GM21825 (cell line): ENCODE measurements around the gene ERMARD.
A peak's percentile ranks its signal among the peaks of the same experiment; 100 is the strongest.

Experiments
- ATAC-seq: cut with Tn5 transposase; IDR thresholded peaks from one replicate; pipeline ENCODE4 v1.9.1; 2021; ENCODE audit warnings: mild to moderate bottlenecking, moderate library complexity; ENCODE audit not compliant: unreplicated experiment

The ERMARD gene

DNA sequence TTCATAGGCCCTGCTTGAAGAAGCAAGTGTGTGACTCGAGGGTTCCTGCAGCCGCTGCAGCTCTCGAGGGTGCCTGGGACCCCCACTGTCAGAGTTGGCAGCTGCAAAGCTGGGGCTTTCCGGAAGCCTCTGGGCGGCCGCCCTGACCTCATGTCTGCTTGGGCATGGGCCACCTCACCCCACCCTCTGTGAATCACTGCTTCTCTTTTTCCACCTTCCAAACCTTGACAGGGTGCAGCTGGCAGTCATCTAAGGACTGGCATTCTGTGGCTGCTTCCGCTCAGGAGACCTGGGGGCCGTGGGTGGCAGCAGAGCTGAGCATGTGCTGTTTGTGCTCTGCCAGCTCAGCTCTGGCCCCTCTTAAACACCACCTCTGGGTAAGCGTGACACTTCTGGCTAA lies 32.0 kb downstream of the ERMARD start:
- no peak for ATAC-seq

DNA sequence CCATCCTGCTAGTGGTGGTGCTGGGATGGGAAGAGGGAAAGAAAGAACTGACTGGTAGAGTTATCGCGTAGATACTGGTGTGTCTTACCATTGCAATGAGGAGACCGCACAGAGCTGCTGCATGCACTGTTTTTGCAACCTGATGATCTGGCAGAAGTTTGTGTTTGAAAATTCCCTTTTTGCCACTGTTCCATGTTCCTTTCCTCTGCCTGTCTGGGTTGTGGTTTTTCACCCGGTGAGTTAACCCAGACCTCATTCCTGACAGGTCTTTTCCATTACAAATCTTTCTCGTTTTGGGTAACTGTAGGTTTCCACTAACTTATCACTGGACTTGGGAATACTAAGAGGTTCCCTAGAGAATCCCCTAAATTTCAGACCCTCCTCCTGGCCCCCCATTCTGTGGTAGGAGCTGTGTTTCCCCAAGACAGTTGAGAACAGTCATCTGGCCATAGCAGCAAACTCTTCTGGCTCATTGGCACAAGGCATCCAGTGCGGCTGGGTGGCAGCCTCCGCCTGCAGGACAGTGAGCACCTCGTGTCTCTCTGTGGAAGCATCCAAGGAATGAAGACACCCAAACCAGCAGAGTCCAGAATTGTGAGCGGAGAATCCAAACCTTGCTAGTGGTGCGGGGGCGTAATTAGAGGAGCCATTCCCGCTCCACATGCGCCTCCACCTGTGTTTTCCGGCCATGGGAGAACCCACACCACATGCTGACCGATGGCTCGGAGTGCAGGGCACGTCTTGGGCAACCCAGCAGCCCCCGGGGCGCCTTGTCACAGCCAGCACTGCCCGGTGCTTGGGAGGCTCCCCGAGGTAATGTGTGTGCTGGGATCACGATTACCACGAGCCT lies 32.8 kb downstream of the ERMARD start:
- ATAC-seq: no peak

DNA sequence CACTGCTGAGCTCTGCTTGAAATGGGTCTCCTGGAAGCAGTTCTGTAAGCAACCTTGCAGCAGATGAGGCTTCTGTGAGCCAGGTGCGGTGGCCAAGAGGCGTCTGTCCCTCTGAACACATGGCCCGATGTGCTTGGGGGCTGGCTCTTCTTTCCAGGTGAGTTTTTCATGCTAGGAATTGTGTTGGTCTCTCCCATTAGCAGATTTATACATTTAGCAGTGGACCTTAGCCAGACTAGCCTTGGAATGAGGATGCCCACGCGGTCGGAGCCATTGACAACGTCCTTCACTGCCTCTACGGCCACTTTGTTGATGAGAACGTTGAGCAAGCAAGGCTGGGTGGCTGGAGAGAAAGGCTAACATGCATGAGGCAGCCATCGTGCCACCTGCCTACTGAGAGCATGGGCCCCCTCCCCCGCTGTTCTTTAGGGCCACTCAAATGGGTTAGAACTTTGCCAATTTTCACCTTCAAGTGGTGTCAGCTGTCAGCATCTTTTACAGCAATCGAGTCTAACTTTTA lies 33.5 kb downstream of the ERMARD start:
- no peak for ATAC-seq

DNA sequence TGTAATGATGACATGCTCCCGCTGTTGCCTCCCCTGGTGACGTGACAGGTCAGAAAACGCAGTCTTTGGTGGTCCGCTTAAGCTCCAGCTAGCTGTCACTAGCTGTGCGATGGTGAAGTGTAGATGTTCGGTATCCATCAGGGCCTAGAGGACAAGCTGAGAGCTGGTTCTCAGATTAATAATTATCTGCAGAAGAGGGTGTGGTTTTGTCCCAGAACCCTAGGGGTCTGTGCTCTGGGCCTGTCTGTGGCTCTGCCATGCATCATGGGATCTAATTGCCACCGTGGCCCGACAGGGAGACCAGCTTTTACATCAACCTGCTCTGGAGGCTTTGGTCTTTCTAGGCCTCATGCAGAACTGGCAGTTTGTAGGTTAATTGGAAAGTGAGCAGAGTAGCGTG lies 34.1 kb downstream of the ERMARD start:
- ATAC-seq: no peak

DNA sequence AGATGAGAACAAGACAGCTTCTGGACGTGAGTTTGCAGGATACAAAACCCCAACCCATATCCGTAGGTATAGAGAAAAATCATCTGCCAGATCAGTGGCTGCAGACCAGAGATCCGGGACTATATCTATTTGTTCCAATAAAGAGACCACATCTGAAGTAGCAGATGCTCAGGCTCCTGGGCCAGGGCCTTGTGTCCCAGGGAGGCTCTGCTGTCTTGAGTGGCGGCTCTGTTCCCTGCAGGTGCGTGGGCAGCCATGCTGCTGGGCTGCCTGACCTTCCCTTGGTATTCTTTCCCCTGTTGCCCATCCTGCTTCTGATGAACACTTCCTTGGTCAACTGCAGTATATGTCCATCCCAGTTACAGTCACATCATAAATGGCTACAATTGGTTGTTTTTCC lies 34.9 kb downstream of the ERMARD start:
- ATAC-seq: no peak

DNA sequence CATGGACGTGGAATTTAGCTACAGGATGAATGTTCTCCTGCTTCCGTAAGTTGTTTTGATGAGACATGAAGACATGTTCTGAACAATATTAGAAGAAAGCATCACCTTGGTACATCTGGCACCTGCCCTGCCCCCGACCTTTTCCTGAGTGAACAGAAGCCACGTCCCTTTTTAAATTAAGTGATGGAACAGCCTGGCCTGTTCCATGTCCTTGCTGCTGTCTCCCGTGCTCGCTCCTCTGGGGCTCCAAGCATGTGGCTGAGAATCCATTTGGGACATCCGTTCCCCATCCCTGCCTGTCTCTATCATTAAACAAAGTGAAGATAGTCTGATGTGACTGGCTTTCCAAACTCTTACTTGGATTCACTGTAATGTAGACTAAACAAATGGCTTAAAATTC lies 36.4 kb downstream of the ERMARD start:
- ATAC-seq: no peak

DNA sequence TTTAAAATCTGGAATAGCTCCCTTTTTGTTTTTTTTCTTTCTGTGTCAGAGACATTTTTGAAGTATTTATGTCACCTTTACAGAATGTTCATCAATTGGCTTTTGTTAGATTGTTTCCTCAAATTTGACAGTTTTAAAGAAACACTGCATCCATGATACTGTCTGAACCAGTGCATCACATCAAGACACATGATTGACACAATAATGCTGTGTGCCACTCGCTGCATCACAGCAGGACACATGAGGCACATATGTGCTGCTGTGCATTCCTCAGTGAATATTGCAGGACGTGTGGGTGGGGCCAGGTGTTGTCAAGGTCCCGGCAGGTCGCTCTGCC lies 37.4 kb downstream of the ERMARD start:
- no peak for ATAC-seq

DNA sequence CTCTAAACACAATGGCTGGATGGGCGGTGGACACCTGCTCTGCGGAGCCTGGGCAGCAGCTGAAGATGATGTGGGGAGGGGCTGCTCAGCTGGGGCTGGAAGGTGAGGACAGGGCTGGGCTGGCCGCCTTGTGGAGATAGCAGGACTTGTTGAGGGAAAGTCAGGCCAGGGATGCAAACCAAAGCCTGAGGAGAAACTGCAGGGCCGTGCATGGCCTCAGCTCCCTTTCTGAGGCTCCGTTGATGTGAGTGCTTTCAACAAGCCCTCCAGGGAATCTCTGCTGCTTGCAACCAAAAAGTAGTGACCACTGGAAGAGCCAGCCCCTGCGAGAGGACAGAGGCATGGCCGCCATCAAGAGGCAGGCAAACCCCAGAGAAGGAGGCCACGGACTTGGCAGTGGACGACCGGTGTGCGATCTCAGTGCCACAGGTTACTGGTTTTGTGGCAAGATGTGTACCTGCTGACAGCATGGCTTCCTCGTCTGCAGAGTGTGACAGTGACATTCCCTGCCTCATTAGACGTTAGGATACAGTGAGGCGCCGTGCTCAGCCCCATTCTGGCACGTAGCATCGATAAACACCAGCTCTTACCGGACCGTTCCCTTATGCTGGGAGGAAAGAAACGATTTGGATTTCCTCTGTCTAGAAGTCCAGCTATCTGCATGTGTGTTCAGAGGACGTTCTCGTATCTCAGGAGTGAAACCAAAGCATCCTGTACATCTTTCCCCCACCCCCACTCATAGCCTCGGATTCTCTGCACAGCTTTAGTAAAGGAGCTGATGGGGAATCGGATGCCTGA lies 37.9 kb downstream of the ERMARD start:
- ATAC-seq: no peak

DNA sequence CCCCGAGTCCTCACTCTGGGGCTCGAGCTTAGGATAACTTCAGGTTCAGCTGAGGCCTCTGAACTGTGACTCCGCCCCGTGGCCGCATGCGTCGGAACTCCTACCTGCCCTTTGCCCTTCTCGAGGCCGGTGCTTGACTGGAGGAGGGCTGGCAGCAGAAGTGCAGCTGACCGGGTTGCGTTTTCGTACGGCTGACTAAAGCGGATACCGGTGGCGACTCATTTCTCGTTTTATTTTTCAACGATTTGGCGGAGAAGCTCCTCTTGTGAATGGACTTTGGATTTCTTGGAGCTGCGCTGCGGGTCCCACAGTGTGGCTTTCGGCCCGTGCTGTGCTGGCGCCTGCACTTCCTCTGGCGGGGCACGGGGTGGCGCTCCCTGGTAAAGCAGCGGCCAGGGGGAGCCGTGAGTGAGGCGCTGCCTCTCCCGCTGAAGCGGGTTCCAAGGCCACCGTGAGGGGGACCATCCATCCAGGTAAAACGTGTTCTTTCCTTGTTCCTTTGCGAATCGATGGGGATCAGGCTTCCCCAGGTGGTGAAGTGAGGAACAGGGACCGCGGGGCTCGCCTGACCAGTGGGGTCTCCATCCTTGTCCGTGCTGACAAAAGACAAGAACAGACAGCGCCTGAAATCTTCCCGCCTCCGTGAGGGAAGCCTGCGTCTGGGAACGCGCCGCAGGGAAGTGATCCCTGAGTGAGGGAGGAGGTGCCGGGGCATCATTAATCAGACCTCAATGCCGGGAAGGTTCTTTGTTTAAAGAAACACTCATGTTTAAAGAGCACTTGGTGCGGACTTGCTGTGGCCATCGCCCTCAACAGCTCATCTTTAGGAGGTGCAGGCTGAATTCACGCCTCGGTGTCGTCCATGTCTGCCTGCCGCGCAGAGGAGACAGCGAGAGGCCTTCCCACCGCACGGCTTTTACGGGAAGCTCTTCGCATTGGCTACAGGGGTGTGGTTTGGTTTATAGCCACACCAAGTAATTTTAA lies 38.8 kb downstream of the ERMARD start:
- ATAC-seq: peak; percentile 97

DNA sequence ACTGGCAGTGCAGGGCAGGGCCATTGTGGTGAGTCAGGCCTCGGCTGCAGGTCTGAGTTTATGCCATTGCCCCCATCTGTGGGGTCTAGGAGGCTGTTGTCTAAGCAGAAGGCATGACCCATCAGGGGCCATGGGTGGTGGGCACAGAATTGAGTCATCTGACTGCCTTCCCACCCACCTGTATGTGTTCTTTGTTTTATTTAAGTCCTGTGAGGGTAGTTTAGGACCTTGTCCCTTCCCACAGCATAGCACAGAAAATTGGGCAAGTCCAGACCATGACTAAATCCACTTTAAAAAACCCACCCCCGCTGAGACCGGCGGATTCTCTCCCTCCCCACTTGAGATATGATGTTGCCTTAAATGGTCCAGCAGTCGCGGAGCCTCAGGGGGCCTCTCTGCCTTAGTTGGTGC lies 40.3 kb downstream of the ERMARD start:
- no peak for ATAC-seq

DNA sequence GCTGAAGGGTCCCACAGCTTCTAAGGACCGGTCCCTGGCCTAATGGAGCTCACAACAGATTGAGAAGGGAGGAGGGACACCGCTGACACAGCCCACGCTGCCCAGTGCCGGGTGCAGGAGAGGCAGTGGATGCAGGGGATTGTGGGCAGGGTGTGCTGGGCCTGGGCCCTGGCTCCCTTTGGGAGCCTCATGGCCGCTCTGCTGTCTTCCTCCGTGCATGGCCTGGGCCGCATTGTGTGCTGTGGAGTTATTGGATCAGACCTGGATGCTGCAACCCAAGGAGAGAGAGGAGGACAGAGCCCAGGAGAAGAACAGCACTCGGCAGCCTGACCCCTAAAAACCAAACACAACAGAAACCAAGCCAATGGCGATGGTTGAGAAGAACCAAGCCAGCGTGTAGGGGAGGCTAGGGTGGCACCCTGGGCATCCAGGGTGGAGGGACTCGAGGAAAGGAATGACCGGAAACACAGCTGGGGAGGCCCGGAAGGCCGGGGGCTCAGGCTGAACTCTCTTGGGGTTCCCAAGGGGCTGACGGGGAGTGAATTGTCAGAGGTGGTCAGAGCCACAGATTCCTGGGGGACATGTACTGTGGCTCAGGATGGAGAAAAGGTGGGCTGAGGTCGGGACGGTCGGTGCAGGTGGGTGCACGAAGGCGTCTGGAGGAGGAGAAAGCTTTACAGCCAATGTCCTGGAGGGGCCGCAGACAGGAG lies 41.0 kb downstream of the ERMARD start:
- ATAC-seq: no peak

DNA sequence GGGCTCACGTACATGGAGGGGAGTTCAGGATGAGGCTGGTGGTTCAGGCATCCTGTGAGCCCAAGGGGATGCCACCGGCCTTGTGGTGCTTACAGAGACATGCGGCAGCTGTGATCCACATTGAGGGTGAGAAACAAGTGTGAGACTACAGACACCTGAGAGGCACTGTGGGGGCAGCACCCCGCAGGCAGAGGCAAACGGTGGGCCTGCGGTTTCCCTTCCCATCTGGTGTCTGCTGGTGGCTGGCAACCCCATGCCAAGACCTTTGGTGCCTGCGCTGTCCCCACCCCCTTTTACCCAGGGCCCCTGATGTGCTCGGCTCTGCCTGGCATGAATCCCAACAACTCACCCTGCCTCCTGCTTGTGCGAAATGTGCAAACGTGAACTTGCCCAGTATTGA lies 42.0 kb downstream of the ERMARD start:
- ATAC-seq: no peak

DNA sequence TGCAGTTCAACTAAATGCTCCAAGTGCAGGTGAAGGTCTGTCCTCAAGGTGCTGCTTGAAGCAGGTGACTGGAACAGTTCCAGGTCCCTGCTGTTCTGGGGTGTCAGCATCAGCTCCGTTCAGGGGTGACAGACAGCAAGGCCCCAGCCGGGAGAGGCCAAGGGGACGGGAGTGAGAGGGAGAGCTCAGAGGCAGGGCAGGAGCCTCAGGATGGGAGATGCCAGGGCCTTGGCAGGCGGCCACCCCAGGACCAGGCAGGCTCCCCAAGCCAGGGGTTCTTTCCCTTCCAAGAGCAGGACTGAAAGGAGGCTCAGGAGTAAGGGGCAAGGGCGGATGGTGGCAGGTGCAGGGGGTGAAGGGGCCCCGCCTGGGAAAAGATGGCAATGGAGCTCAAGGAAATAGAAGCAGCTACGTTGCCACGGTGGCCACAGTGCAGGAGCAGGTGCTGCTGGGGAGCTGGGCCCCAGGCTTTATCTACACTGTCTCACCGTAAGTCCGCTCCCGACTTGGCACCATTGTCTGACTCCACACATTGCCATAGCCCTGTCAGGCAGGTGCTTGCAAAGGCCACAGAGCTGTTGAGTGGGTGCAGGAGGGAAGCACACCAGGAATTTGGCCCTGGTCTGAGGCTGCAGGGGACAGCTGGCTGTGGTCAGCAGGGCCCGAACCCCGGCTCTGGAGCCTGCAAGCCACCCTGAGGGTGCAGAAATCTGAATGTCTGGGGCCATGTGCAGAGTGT lies 43.1 kb downstream of the ERMARD start:
- ATAC-seq: no peak

DNA sequence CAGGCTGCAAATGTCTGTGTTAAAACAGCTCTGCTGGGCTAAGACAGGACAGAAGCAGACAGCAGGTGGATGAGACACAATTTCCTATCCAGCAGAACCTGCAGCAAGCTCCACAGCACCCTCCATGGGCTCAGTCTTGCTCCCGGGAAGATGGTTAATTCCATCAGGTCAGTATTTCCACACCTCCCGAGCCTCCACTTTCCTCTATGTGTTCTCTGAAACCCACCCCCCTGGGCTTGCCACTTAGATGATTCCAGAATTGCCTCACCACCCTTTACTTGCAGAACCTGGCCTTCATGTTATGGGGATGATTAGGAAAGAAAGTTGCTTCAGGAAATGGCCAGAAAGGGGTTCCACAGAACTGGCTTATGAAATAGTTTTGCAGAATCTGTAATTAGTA lies 43.8 kb downstream of the ERMARD start:
- no peak for ATAC-seq

DNA sequence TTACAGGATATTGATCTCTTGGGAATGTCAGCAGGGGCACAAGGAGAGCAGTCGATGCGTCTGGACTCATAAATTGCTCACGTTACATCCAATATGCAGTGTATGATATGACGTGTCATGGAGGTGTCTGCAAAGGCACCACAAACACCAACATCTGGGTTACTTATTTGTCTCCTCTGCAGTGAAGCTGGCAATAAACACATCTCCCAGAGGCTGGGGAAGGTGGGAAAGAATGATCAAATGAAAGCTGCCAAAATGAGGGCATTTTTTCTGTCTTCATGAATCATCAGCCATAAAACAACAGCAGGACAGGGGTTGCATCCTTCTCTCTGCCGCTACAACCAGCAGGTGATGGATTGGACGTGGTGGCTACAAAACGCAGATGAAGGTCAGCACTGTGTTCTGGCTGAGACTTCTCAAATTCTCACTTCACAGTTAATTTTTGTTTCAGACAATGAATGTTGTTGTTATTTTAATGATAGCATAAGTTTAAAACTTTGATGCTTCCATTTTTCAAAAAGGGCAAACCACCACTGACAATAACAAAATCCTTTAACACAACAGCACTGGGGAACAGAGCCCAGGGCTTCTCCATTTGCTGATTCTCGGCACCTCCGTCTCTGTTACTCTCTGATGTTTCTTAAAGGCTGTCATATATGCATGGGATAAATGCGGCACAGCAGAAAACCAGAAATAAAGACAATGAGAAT lies 47.5 kb downstream of the ERMARD start:
- no peak for ATAC-seq

DNA sequence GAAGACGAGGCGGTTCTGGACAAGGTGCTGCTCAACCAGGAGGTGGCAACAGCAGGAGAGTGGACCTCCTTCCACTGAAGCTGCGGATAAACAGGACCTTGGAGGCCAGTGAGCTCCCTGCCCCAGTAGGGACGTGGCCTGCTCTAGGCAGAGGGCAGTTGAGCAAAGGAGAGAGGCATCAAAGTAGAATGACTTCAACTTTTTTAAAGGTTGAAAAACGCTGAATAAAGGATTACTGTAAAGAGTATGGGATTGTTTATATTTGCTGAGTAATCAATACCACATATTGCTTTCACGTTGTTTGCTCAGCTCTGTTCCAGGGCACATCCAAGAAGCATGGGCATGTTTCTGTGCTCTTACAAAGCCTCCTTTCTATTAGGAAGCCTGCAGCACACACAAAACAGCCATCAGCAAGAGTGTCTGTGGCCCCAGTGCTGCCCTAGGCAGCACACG lies 48.1 kb downstream of the ERMARD start:
- no peak for ATAC-seq

DNA sequence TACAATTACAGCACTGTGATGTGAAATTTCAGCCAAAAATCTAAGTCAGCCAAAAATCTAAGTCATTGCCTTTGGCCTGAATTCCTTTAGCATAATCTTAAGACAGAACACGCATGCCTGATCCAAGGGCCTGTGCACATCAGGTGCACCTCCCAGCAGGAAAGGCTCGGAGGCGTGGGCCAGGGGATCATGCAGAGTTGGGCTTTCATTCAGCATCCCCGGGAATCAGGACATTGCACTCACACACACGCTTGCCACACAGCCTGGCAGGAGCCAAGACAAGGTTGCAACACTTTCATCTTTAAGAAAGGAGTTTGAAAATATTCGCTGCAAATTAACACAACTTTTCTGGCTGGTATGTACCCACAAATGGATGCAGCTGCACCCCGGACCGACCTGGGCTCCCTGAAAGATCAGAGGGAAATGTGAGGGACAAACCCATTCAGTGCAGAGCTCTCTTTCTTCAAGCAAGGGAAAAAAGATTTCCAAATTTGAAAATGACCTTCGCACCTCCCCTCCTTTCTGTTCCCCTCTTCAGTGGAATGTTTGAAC lies 48.8 kb downstream of the ERMARD start:
- no peak for ATAC-seq

DNA sequence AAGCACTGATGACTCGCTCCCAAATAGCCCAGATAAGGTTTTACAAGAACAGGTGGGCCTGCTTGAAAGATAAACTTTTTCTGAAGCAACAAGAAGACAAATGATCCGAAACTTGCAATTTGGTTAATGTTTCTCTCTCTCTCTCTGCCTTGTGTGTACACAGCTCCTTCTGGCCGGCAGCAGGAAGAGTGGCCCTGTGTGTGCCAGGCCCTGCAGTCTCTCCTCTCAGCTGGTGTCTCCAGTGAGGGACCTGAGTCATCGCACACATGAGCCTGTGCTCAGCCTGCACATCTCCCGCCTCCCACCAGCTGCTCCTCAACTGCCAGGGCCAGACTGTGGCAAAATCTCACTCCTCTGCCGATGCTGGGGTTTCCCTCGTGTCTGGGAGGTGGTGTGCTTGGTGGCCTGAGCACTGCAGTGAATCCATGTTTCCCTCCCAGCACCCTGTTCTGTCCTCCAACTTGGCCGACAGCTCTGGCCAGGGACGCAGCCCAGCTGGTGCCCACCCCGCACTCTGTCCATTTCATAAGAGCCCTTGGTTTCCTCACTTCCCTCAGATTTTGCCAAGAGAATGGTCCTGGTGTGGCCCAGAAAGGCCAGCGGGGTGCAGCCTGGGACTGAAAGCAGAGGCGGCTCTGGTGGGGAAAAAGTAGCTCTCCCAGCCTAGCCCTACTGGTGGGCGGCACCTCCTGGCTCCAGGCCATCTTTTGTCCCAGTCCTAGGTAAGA lies 49.4 kb downstream of the ERMARD start:
- ATAC-seq: no peak
